ENCODE results near the gene LEPR.

GRCh38 chr1:65412984-65413375, 7.5 kb upstream of the LEPR start:
- TF ChIP-seq POLR2A (IDR thresholded peaks at IDR 0.05) (no peak), CTCF (IDR thresholded peaks at IDR 0.05) (no peak)

All from body of pancreas (tissue), 4 donors.